GM23338 (cell line): Measurements from ENCODE around the gene LRSAM1. TPM values are rescaled to one million over a fixed set of nuclear protein-coding genes. Genes with fewer than 3 reads are reported as not detected.

Source experiments
- ATAC-seq: fragments of 200-7000 bp; cut with Tn5 transposase; 3 replicates; pipeline ENCODE4 v1.9.1; 2020
- DNase-seq: peaks from one replicate; pipeline ENCODE4 v3.0.0-alpha.2; 2015; ENCODE audit warnings: low spot score
- H2AFZ ChIP-seq: fragments of 200-600 bp; sonication (generic); 2 replicates; pipeline ENCODE4 v1.8.0; 2016; ENCODE audit warnings: antibody characterized with exemption, mild to moderate bottlenecking, moderate library complexity
- H3F3A ChIP-seq: fragments of 200-600 bp; sonication (generic); replicated peaks from 2 replicates; pipeline ENCODE4 v1.8.0; 2017; ENCODE audit warnings: antibody characterized with exemption, mixed run types, low read depth
- H3K27ac ChIP-seq: fragments of 200-600 bp; sonication (generic); 2 replicates; pipeline ENCODE4 v1.6.1; 2016; ENCODE audit warnings: low read depth
- H3K27me3 ChIP-seq: fragments of 200-600 bp; sonication (generic); 2 replicates; pipeline ENCODE4 v1.8.0; 2016; ENCODE audit warnings: mild to moderate bottlenecking, mixed run types, moderate library complexity; ENCODE audit not compliant: insufficient read depth
- H3K36me3 ChIP-seq: fragments of 200-600 bp; sonication (generic); 2 replicates; pipeline ENCODE4 v1.8.0; 2016; ENCODE audit warnings: mild to moderate bottlenecking; ENCODE audit not compliant: insufficient read depth
- H3K4me1 ChIP-seq: fragments of 200-600 bp; sonication (generic); 2 replicates; pipeline ENCODE4 v1.8.0; 2016; ENCODE audit warnings: mild to moderate bottlenecking, moderate library complexity; ENCODE audit not compliant: insufficient read depth
- H3K4me2 ChIP-seq: fragments of 200-600 bp; sonication (generic); 2 replicates; pipeline ENCODE4 v1.7.1; 2017; ENCODE audit warnings: mixed run types
- H3K4me3 ChIP-seq: fragments of 200-600 bp; sonication (generic); 2 replicates; pipeline ENCODE4 v1.6.1; 2016; ENCODE audit warnings: mixed run types
- H3K79me2 ChIP-seq: fragments of 200-600 bp; sonication (generic); replicated peaks from 2 replicates; pipeline ENCODE4 v1.8.0; 2017; ENCODE audit warnings: mild to moderate bottlenecking; ENCODE audit not compliant: insufficient read depth
- H3K9me2 ChIP-seq: fragments of 200-600 bp; sonication (generic); 2 replicates; pipeline ENCODE4 v1.8.0; 2017; ENCODE audit not compliant: insufficient read depth
- H4K20me1 ChIP-seq: fragments of 200-600 bp; sonication (generic); replicated peaks from 2 replicates; pipeline ENCODE4 v1.8.0; 2017; ENCODE audit warnings: mild to moderate bottlenecking; ENCODE audit not compliant: insufficient read depth
- H3K27ac Mint-ChIP-seq: 2 replicates; pipeline ENCODE4 v1.8.0; 2020; ENCODE audit warnings: inconsistent platforms, mild to moderate bottlenecking, moderate library complexity, mixed read lengths
- H3K27me3 Mint-ChIP-seq: 3 replicates; pipeline ENCODE4 v1.8.0; 2022; ENCODE audit warnings: low read depth, mild to moderate bottlenecking, moderate library complexity, mixed read lengths, inconsistent platforms; ENCODE audit not compliant: insufficient read depth, poor library complexity
- H3K36me3 Mint-ChIP-seq: 3 replicates; pipeline ENCODE4 v1.8.0; 2021; ENCODE audit warnings: low read depth, mild to moderate bottlenecking, inconsistent platforms, moderate library complexity, mixed read lengths
- H3K4me1 Mint-ChIP-seq: 3 replicates; pipeline ENCODE4 v1.8.0; 2020; ENCODE audit warnings: mild to moderate bottlenecking, inconsistent platforms, mixed read lengths
- H3K4me3 Mint-ChIP-seq: 3 replicates; pipeline ENCODE4 v1.8.0; 2021; ENCODE audit warnings: moderate library complexity, mild to moderate bottlenecking, inconsistent platforms, mixed read lengths
- H3K9me3 Mint-ChIP-seq: 3 replicates; pipeline ENCODE4 v1.8.0; 2020; ENCODE audit warnings: moderate library complexity, mild to moderate bottlenecking, inconsistent platforms, mixed read lengths
- CTCF ChIP-seq, 2 experiments: fragments of 200-600 bp in 1 of 2; sonication (generic) in 1 of 2; conservative IDR thresholded peaks; 2 replicates each; pipeline versions ENCODE4 v1.5.1 to v1.6.1; 2016 to 2017; ENCODE audit warnings: antibody characterized with exemption in 2 of 2, low read depth in 2 of 2, mild to moderate bottlenecking in 2 of 2, moderate library complexity in 1 of 2
- EZH2 ChIP-seq: fragments of 200-600 bp; sonication (generic); IDR thresholded peaks from one replicate; pipeline ENCODE4 v1.8.0; 2017; ENCODE audit warnings: antibody characterized with exemption, mild to moderate bottlenecking, low read depth; ENCODE audit not compliant: unreplicated experiment
- REST ChIP-seq: IDR thresholded peaks from one replicate; pipeline ENCODE4 v1.6.1; 2018; ENCODE audit warnings: antibody characterized with exemption; ENCODE audit not compliant: unreplicated experiment
- STAT1 ChIP-seq: IDR thresholded peaks from one replicate; pipeline ENCODE4 v1.6.1; 2016; ENCODE audit warnings: antibody characterized with exemption; ENCODE audit not compliant: unreplicated experiment
- ZNF114 ChIP-seq: fragments of 250-450 bp; sonication (Bioruptor Pico); IDR thresholded peaks from 2 replicates; pipeline ENCODE4 v1.5.0; 2020; ENCODE audit warnings: mild to moderate bottlenecking, moderate library complexity
- ZNF462 ChIP-seq: fragments of 250-450 bp; sonication (Bioruptor Pico); IDR thresholded peaks from 2 replicates; pipeline ENCODE4 v1.5.0; 2020; ENCODE audit warnings: mild to moderate bottlenecking, moderate library complexity
- polyA plus RNA-seq: library from polyadenylated mRNA; unstranded; fragments of >200 nt; fragmentation: Nextera tagmentation; extraction: Ambion mirVana; gene quantifications from 2 replicates; pipeline ENCODE4 v1.2.1, GENCODE V29; 2016
- total RNA-seq: library from RNA; depleted of rRNA; stranded (reverse); fragments of >200 nt; shearing (Covaris generic); gene quantifications from 2 replicates; pipeline ENCODE4 v1.2.3, GENCODE V29; 2014

Gene LRSAM1
- total and polyA plus RNA-seq, 2 experiments from 2014 or later, result 12.8 to 21.9 TPM

GRCh38 chr9:127524373-127524772, 73.1 kb downstream of the LRSAM1 start (continued):
- TF ChIP-seq REST (no peak), ZNF114 (CRISPR knock-in tag) (no peak), CTCF (conservative IDR thresholded peaks at IDR 0.05; ENCODE audit: low read depth in 2 of 2) (no peak), STAT1 (no peak), EZH2 (no peak)

GRCh38 chr9:127525401-127526188, 74.3 kb downstream of the LRSAM1 start:
- Histone ChIP-seq H4K20me1 (no peaks in the 10 kb centered on the region), H3K79me2 (no peaks in the 10 kb centered on the region), H3K4me2 (no peak overlapping the region), H3K27ac (no peak overlapping the region), H2AFZ (no peak overlapping the region), H3K27me3 (no peaks in the 10 kb centered on the region), H3K9me2 (no peaks in the 10 kb centered on the region), H3K4me1 (peaks cover 13% of the 10 kb centered on the region), H3K4me3 (no peak overlapping the region), H3F3A (0 out of 2 replicates have a peak, but pooled peaks cover 12% of the 10 kb centered on the region), H3K36me3 (peaks cover 38% of the 10 kb centered on the region)
- Mint-ChIP-seq H3K27ac (no peak overlapping the region), H3K4me3 (no peak overlapping the region), H3K36me3 (peaks cover 76% of the 10 kb centered on the region), H3K4me1 (peaks cover 40% of the 10 kb centered on the region), H3K27me3 (peaks cover 5% of the 10 kb centered on the region), H3K9me3 (peaks cover 46% of the 10 kb centered on the region)
- peak; percentile 8; the same call in 1 of the 3 replicates for ATAC-seq
- no peak for TF ChIP-seq ZNF462
- TF ChIP-seq CTCF (conservative IDR thresholded peaks at IDR 0.05; ENCODE audit: low read depth in 2 of 2), result peak; percentile 80 to 87
- DNase-seq, result peak; percentile 81
